Esophagus squamous epithelium (tissue), 4 donors: ENCODE measurements around the gene HOTAIR.

Experiments
- POLR2A ChIP-seq, 4 donors: fragments of 450-650 bp; IDR thresholded peaks; one replicate each; pipeline ENCODE4 v1.6.1; 2017; ENCODE audit warnings: antibody characterized with exemption in 4 of 4, mild to moderate bottlenecking in 4 of 4, moderate library complexity in 3 of 4
- TF ChIP-seq, protein P1 (sequence below), 6 experiments: fragments of 450-650 bp in 4 of 6; fragments of 200-600 bp in 2 of 6; sonication (generic) in 2 of 6; IDR thresholded peaks; one replicate each; pipeline ENCODE4 v1.5.1; 2016 to 2019; ENCODE audit warnings: antibody characterized with exemption in 6 of 6, mild to moderate bottlenecking in 4 of 6, moderate library complexity in 4 of 6

DNA sequence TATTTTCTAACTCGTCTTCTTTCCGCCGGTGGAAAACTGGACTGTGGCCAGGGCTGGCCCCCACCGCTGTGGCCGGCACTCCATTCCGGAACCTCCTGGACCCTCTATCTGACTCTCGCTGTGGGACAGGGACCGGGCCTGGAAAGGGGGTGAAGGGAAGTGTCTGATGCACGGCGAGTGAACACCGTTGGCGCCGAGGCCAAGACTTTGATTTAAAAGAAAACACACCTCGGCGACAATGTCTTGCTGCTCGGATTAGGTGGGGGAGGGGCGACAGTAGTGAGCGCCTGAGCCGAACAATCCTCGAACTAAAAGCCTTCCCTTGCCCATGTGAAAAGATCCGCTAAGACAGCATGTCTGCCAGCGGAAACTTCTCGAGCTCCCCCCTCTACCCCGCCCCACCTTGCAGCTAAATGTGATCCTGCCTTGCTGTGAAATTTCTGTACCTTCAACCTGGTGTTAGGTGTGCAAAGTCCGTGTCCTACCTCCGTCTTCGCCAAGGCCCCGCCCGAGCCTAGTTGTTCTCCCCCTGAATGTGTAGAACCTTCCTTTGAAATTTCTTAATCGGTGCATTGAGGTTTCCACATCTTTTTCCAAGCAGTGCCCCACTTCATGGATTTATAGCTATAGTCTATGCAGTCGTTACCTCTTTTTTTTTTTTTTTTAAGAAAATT, 862 bp upstream of the HOTAIR start:
- TF ChIP-seq, protein P1, sequence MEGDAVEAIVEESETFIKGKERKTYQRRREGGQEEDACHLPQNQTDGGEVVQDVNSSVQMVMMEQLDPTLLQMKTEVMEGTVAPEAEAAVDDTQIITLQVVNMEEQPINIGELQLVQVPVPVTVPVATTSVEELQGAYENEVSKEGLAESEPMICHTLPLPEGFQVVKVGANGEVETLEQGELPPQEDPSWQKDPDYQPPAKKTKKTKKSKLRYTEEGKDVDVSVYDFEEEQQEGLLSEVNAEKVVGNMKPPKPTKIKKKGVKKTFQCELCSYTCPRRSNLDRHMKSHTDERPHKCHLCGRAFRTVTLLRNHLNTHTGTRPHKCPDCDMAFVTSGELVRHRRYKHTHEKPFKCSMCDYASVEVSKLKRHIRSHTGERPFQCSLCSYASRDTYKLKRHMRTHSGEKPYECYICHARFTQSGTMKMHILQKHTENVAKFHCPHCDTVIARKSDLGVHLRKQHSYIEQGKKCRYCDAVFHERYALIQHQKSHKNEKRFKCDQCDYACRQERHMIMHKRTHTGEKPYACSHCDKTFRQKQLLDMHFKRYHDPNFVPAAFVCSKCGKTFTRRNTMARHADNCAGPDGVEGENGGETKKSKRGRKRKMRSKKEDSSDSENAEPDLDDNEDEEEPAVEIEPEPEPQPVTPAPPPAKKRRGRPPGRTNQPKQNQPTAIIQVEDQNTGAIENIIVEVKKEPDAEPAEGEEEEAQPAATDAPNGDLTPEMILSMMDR (IDR thresholded peaks at IDR 0.05): no peak
- TF ChIP-seq POLR2A (IDR thresholded peaks at IDR 0.05): no peak
